Measurements from ENCODE around the gene CNOT6. TPM values are rescaled to one million over a fixed set of nuclear protein-coding genes. Genes with fewer than 3 reads are reported as not detected.
"Not testable (repeated sequence)": the region's sequence is repeated elsewhere in the genome, so short reads cannot be mapped to it uniquely, and the experiment has no call there.

CNOT6 gene
- total and polyA plus RNA-seq, 5 experiments from 2014 or later, result 6.0 to 50.7 (median 11.1) TPM

- H3K4me1 Mint-ChIP-seq, ATAC-seq, H3K27ac Mint-ChIP-seq, H3K36me3 Mint-ChIP-seq, H3K27me3 Mint-ChIP-seq, H3K9me3 Mint-ChIP-seq, DNase-seq, H3K4me3 Mint-ChIP-seq, POLR2A ChIA-PET: not testable (repeated sequence)
Measured at GRCh38 chr5:180475969-180476524, 18.1 kb upstream of the CNOT6 start.

- no peaks in the 10 kb centered on the region for H3K27me3 Mint-ChIP-seq
- no peak overlapping the region for H3K4me3 Mint-ChIP-seq
- no peaks in the 10 kb centered on the region for H3K4me1 Mint-ChIP-seq
- ATAC-seq (no peak), DNase-seq (no peak)
- H3K36me3 Mint-ChIP-seq, result peaks cover 0 to 7% (median 3%) of the 10 kb centered on the region in 3 donors
- H3K9me3 Mint-ChIP-seq, result no peaks in the 10 kb centered on the region
- H3K27ac Mint-ChIP-seq, result no peak overlapping the region
- POLR2A ChIA-PET, result interaction anchor here (0.9 kb wide), 1 partner anchor 11 kb away, joined by 4 read pairs; no protein-coding TSS in a partner anchor
Measured at GRCh38 chr5:180484813-180485212, 9.4 kb upstream of the CNOT6 start.

- ATAC-seq (no peak), DNase-seq (no peak)
- Mint-ChIP-seq H3K9me3 (no peaks in the 10 kb centered on the region), H3K36me3 (peaks cover 0 to 7% (median 3%) of the 10 kb centered on the region in 3 donors), H3K27ac (no peak overlapping the region), H3K4me1 (peaks cover 0 to 4% (median under 1%) of the 10 kb centered on the region in 4 donors), H3K4me3 (no peak overlapping the region), H3K27me3 (no peaks in the 10 kb centered on the region)
- POLR2A ChIA-PET, result interaction anchor here (0.5 kb wide), 1 partner anchor 805 kb away, joined by 3 read pairs; no protein-coding TSS in a partner anchor
Measured at GRCh38 chr5:180486636-180487149, 7.5 kb upstream of the CNOT6 start.

- Mint-ChIP-seq H3K4me3 (no peak overlapping the region), H3K36me3 (peaks cover 0 to 7% (median 3%) of the 10 kb centered on the region in 3 donors), H3K4me1 (peaks cover 2 to 7% (median 4%) of the 10 kb centered on the region in 4 donors), H3K27ac (no peak overlapping the region), H3K27me3 (no peaks in the 10 kb centered on the region), H3K9me3 (no peaks in the 10 kb centered on the region)
- POLR2A ChIA-PET, result interaction anchor here (0.9 kb wide), 1 partner anchor 163 kb away, joined by 3 read pairs; no protein-coding TSS in a partner anchor
- no peak for DNase-seq
- no peak for ATAC-seq
Measured at GRCh38 chr5:180487556-180487955, 6.6 kb upstream of the CNOT6 start.

- peaks cover 18 to 34% (median 26%) of the 10 kb centered on the region in 4 donors for H3K4me1 Mint-ChIP-seq
- no peaks in the 10 kb centered on the region for H3K9me3 Mint-ChIP-seq
- peak overlapping the region in 1 of 10 donors; percentile 61 for H3K27ac Mint-ChIP-seq
- DNase-seq, result no peak
- no peaks in the 10 kb centered on the region for H3K27me3 Mint-ChIP-seq
- peak overlapping the region in 1 of 10 donors; percentile 14 for H3K4me3 Mint-ChIP-seq
- peaks cover 0 to 12% (median 9%) of the 10 kb centered on the region in 3 donors for H3K36me3 Mint-ChIP-seq
- POLR2A ChIA-PET, result interaction anchor here (1.1 kb wide), 1 partner anchor 47 kb away, joined by 5 read pairs; no protein-coding TSS in a partner anchor
- ATAC-seq, result no peak
Measured at GRCh38 chr5:180491496-180491895, 2.7 kb upstream of the CNOT6 start.

GRCh38 chr5:180492226-180492903, 1.8 kb upstream of the CNOT6 start:
- H3K4me3 Mint-ChIP-seq, result peak overlapping the region in 6 of 10 donors; percentile 26 to 74 (median 53)

GRCh38 chr5:180494510-180495181, 467 bp downstream of the CNOT6 start:
- DNase-seq, result peak in 8 of 10 donors; percentile 42 to 69 (median 53)
- H3K9me3 Mint-ChIP-seq, result no peaks in the 10 kb centered on the region
- peak; percentile 70 to 73 for ATAC-seq
- H3K27me3 Mint-ChIP-seq, result no peaks in the 10 kb centered on the region
- POLR2A ChIA-PET, result interaction anchor here (0.6 to 1.9 kb wide), 10 partner anchors 10 to 337 kb away, joined by 3 to 10 read pairs (median 3); partner anchors contain the start of gene SCGB3A1
- peaks cover 0 to 17% (median 2%) of the 10 kb centered on the region in 3 donors for H3K36me3 Mint-ChIP-seq
- peaks cover 23 to 57% (median 38%) of the 10 kb centered on the region in 4 donors for H3K4me1 Mint-ChIP-seq
- peak overlapping the region; percentile 88 to 99 (median 93) for H3K4me3 Mint-ChIP-seq
- peak overlapping the region; percentile 78 to 98 (median 94) for H3K27ac Mint-ChIP-seq

More at GRCh38 chr5:180492226-180492903, 1.8 kb upstream of the CNOT6 start:
- H3K9me3 Mint-ChIP-seq, result no peaks in the 10 kb centered on the region
- DNase-seq (no peak), ATAC-seq (no peak)
- no peaks in the 10 kb centered on the region for H3K27me3 Mint-ChIP-seq
- H3K4me1 Mint-ChIP-seq, result peaks cover 18 to 35% (median 32%) of the 10 kb centered on the region in 4 donors
- POLR2A ChIA-PET, result interaction anchor here (0.6 to 1.1 kb wide), 3 partner anchors 46 to 311 kb away, joined by 3 to 5 read pairs (median 5); no protein-coding TSS in a partner anchor
- H3K27ac Mint-ChIP-seq, result peak overlapping the region in 2 of 10 donors; percentile 50 to 67
- H3K36me3 Mint-ChIP-seq, result peaks cover 0 to 15% (median 9%) of the 10 kb centered on the region in 3 donors

GRCh38 chr5:180495292-180495691, 1.1 kb downstream of the CNOT6 start:
- POLR2A ChIA-PET, result interaction anchor here (0.8 to 1.9 kb wide), 5 partner anchors 9 to 203 kb away, joined by 3 to 9 read pairs (median 3); partner anchors contain the start of gene SCGB3A1
- no peaks in the 10 kb centered on the region for H3K9me3 Mint-ChIP-seq
- DNase-seq (no peak), ATAC-seq (no peak)
- H3K36me3 Mint-ChIP-seq, result peaks cover 0 to 17% (median 4%) of the 10 kb centered on the region in 3 donors
- H3K4me1 Mint-ChIP-seq, result peaks cover 25 to 62% (median 38%) of the 10 kb centered on the region in 4 donors
- H3K4me3 Mint-ChIP-seq, result peak overlapping the region; percentile 62 to 95 (median 86)
- H3K27me3 Mint-ChIP-seq, result no peaks in the 10 kb centered on the region
- peak overlapping the region in 9 of 10 donors; percentile 16 to 91 (median 88) for H3K27ac Mint-ChIP-seq

- ATAC-seq, result no peak
- Mint-ChIP-seq H3K27ac (peak overlapping the region in 5 of 10 donors; percentile 20 to 79 (median 44)), H3K4me1 (peaks cover 23 to 59% (median 38%) of the 10 kb centered on the region in 4 donors)
Measured at GRCh38 chr5:180495991-180496741, 2.0 kb downstream of the CNOT6 start.

GRCh38 chr5:180496806-180497205, 2.6 kb downstream of the CNOT6 start:
- peaks cover 23 to 59% (median 38%) of the 10 kb centered on the region in 4 donors for H3K4me1 Mint-ChIP-seq
- DNase-seq, H3K9me3 Mint-ChIP-seq, H3K27ac Mint-ChIP-seq, H3K27me3 Mint-ChIP-seq, ATAC-seq, POLR2A ChIA-PET: not testable (repeated sequence)
- H3K4me3 Mint-ChIP-seq, result peak overlapping the region in 5 of 10 donors; percentile 6 to 81 (median 63)
- peaks cover 0 to 17% (median 4%) of the 10 kb centered on the region in 3 donors for H3K36me3 Mint-ChIP-seq

More at GRCh38 chr5:180495991-180496741, 2.0 kb downstream of the CNOT6 start:
- H3K4me3 Mint-ChIP-seq, result peak overlapping the region; percentile 38 to 95 (median 58)
- POLR2A ChIA-PET, result interaction anchor here (1.0 kb wide), 1 partner anchor 203 kb away, joined by 3 read pairs; no protein-coding TSS in a partner anchor
- H3K36me3 Mint-ChIP-seq, result peaks cover 0 to 17% (median 4%) of the 10 kb centered on the region in 3 donors
- DNase-seq, result no peak
- no peaks in the 10 kb centered on the region for H3K9me3 Mint-ChIP-seq
- no peaks in the 10 kb centered on the region for H3K27me3 Mint-ChIP-seq

- Mint-ChIP-seq H3K36me3 (peaks cover 0 to 17% (median 4%) of the 10 kb centered on the region in 3 donors), H3K4me3 (peak overlapping the region in 1 of 10 donors; percentile 37), H3K4me1 (peaks cover 21 to 54% (median 34%) of the 10 kb centered on the region in 4 donors)
- H3K27ac Mint-ChIP-seq, POLR2A ChIA-PET, DNase-seq, H3K9me3 Mint-ChIP-seq, H3K27me3 Mint-ChIP-seq, ATAC-seq: not testable (repeated sequence)
Measured at GRCh38 chr5:180497865-180498264, 3.7 kb downstream of the CNOT6 start.

All from naive thymus-derived CD8-positive, alpha-beta T cell (primary cell).